K562 (cell line): Measurements from ENCODE around the gene HMCN1. TPM values are rescaled to one million over a fixed set of nuclear protein-coding genes. Genes with fewer than 3 reads are reported as not detected.

Experiments used
- ATAC-seq: fragments of 200-7000 bp; cut with Tn5 transposase; 3 replicates; pipeline ENCODE4 v1.9.1; 2020; ENCODE audit warnings: moderate library complexity
- BruUV-seq: library from RNA; stranded (reverse); fragments of 400-500 nt; replicated peaks from 2 replicates; lab custom pipeline; 2021; lab: Mats Ljungman, UMichigan
- CTCF ChIA-PET: fragments of 300-600 bp; formaldehyde crosslinking; extraction: SDS; loops from one replicate; lab custom pipeline; 2021; ENCODE audit warnings: low intra/inter-chr PET ratio; lab: Yijun Ruan, JAX
- POLR2A ChIA-PET: fragments of 300-600, 350-650 bp; sonication (Branson Sonifier 250); formaldehyde crosslinking; extraction: SDS; loops from one replicate; lab custom pipeline; 2021; ENCODE audit warnings: antibody characterized with exemption, inconsistent platforms; lab: Yijun Ruan, JAX
- DNase-seq, 4 experiments: peaks; one replicate each; pipeline versions ENCODE4 v3.0.0 to v3.0.0-alpha.2; 2011 to 2018; ENCODE audit warnings: low spot score in 3 of 4, mixed read lengths in 3 of 4; ENCODE audit errors: extremely low read depth in 1 of 4
- FAIRE-seq: peaks from 2 replicates; lab custom pipeline; 2011; peaks lifted over from hg19 to GRCh38; lab: Jason Lieb, UNC
- H2AFZ ChIP-seq: 2 replicates; pipeline ENCODE4 v1.6.0; 2011; ENCODE audit warnings: low read depth, low read length, control low read depth, inconsistent platforms
- H3K27ac ChIP-seq: fragments of 200-600 bp; 3 replicates; pipeline ENCODE4 v1.8.0; 2011; ENCODE audit warnings: low read depth, mild to moderate bottlenecking, control low read depth, inconsistent platforms, low read length, moderate library complexity, mixed read lengths; ENCODE audit errors: extremely low read depth
- H3K27me3 ChIP-seq, 2 experiments: fragments of 300-600 bp in 1 of 2; 2 replicates in 1 of 2; 3 replicates in 1 of 2; pipeline versions ENCODE4 v1.6.0 to v1.8.0; 2011; ENCODE audit warnings: inconsistent platforms in 2 of 2, low read length in 2 of 2, mild to moderate bottlenecking in 1 of 2, mixed read lengths in 1 of 2, moderate library complexity in 1 of 2; ENCODE audit not compliant: control insufficient read depth in 2 of 2, insufficient read depth in 2 of 2
- H3K36me3 ChIP-seq: fragments of 300-600 bp; 3 replicates; pipeline ENCODE4 v1.8.0; 2011; ENCODE audit warnings: mild to moderate bottlenecking, low read length, inconsistent platforms; ENCODE audit not compliant: control insufficient read depth, insufficient read depth
- H3K4me1 ChIP-seq, 2 experiments: fragments of 200-600 bp in 1 of 2; replicated peaks in 1 of 2; 2 replicates in 1 of 2; 3 replicates in 1 of 2; pipeline versions ENCODE4 v1.5.1 to v1.8.0; 2011; ENCODE audit warnings: inconsistent platforms in 2 of 2, low read length in 2 of 2, mild to moderate bottlenecking in 1 of 2, mixed read lengths in 1 of 2, moderate library complexity in 1 of 2; ENCODE audit not compliant: control insufficient read depth in 2 of 2, insufficient read depth in 2 of 2
- H3K4me2 ChIP-seq: 2 replicates; pipeline ENCODE4 v1.6.1; 2011; ENCODE audit warnings: low read length, control low read depth, inconsistent platforms, mixed read lengths; ENCODE audit not compliant: insufficient read depth
- H3K4me3 ChIP-seq: fragments of 200-600 bp; sonication (generic), shearing (Covaris generic); 2 replicates; pipeline ENCODE4 v1.5.1; 2016; ENCODE audit warnings: control low read depth, inconsistent platforms
- H3K79me2 ChIP-seq: fragments of 200-600 bp; 3 replicates; pipeline ENCODE4 v1.8.0; 2011; ENCODE audit warnings: low read length, inconsistent platforms; ENCODE audit not compliant: control insufficient read depth, insufficient read depth
- H3K9ac ChIP-seq, 2 experiments: 2 replicates each; pipeline versions ENCODE4 v1.6.0 to v1.6.1; 2011; ENCODE audit warnings: low read depth in 2 of 2, low read length in 2 of 2, control low read depth in 1 of 2, inconsistent platforms in 1 of 2, mild to moderate bottlenecking in 1 of 2, mixed read lengths in 1 of 2; ENCODE audit not compliant: insufficient read depth in 1 of 2
- H3K9me1 ChIP-seq: one replicate; pipeline ENCODE4 v1.6.0; 2011; ENCODE audit warnings: inconsistent platforms, mild to moderate bottlenecking, low read length, moderate library complexity; ENCODE audit not compliant: control insufficient read depth, insufficient read depth
- H3K9me3 ChIP-seq: replicated peaks from 2 replicates; pipeline ENCODE4 v1.5.1; 2011; ENCODE audit warnings: low read depth, low read length, inconsistent platforms; ENCODE audit not compliant: control insufficient read depth, insufficient read depth
- H4K20me1 ChIP-seq: replicated peaks from 2 replicates; pipeline ENCODE4 v1.6.1; 2011; ENCODE audit warnings: low read length, inconsistent platforms, mixed read lengths; ENCODE audit not compliant: control insufficient read depth, insufficient read depth
- CBX1 ChIP-seq: sonication (generic); IDR thresholded peaks from 2 replicates; pipeline ENCODE4 v1.6.1; 2016; ENCODE audit warnings: antibody characterized with exemption, low read depth, mild to moderate bottlenecking
- ERF ChIP-seq: fragments of 450-650 bp; formaldehyde crosslinking; IDR thresholded peaks from 2 replicates; pipeline ENCODE4 v1.4.0; 2020; ENCODE audit warnings: mild to moderate bottlenecking, mixed read lengths
- ETV1 ChIP-seq: fragments of 450-650 bp; conservative IDR thresholded peaks from 2 replicates; pipeline ENCODE4 v1.6.1; 2016; ENCODE audit warnings: missing genetic modification characterization, control low read depth, low read depth, missing compliant biosample characterization
- MCM7 ChIP-seq, 2 experiments: fragments of 450-650 bp; IDR thresholded peaks; 2 replicates each; pipeline ENCODE4 v1.6.1; 2016 to 2018
- PHF20 ChIP-seq: fragments of 450-650 bp; IDR thresholded peaks from 2 replicates; pipeline ENCODE4 v1.6.1; 2018; ENCODE audit not compliant: partially characterized antibody
- PRMT5 ChIP-seq: sonication (generic); formaldehyde crosslinking; IDR thresholded peaks from 2 replicates; pipeline ENCODE4 v1.5.0; 2020; ENCODE audit warnings: missing genetic modification reagents
- PYGO2 ChIP-seq: fragments of 450-650 bp; IDR thresholded peaks from 2 replicates; pipeline ENCODE4 v1.6.1; 2016; ENCODE audit warnings: mild to moderate bottlenecking, missing genetic modification characterization, moderate library complexity, missing compliant biosample characterization
- RBM39 ChIP-seq: fragments of 200-400 bp; formaldehyde crosslinking; optimal IDR thresholded peaks from 2 replicates; pipeline ENCODE3; 2018; ENCODE audit warnings: low read depth, low read length
- TGIF2 ChIP-seq: sonication (generic); formaldehyde crosslinking; IDR thresholded peaks from 2 replicates; pipeline ENCODE4 v1.8.1; 2022; ENCODE audit warnings: mild to moderate bottlenecking, missing genetic modification reagents, moderate library complexity
- ZNF75A ChIP-seq: fragments of 450-650 bp; formaldehyde crosslinking; IDR thresholded peaks from 2 replicates; pipeline ENCODE4 v1.4.0; 2020; ENCODE audit warnings: mild to moderate bottlenecking
- WGBS: fragments of 100-300 bp; shearing (Covaris generic); methylation state at CpG from one replicate; pipeline ENCODE4 v1.1.6; 2016; ENCODE audit warnings: low coverage, mixed read lengths; ENCODE audit not compliant: insufficient coverage; ENCODE audit errors: missing lambda C conversion rate; 5-methylcytosine and 5-hydroxymethylcytosine counted together
- in situ Hi-C: fragments of 300-500 bp; cut with MboI; formaldehyde crosslinking; loops from 4 replicates; pipeline ENCODE4 v1.15.0; 2018; ENCODE audit warnings: inconsistent platforms, mixed read lengths
- intact Hi-C: fragments of 100-400 bp; cut with micrococcal nuclease; formaldehyde crosslinking; loops from 2 replicates; pipeline ENCODE4 v1.14.2; 2022
- polyA plus RNA-seq, 8 experiments: library from polyadenylated mRNA; depleted of rRNA in 4 of 8; stranded (reverse) in 5 of 8; unstranded in 3 of 8; fragments of >200 nt; fragmentation: Nextera tagmentation in 2 of 8; fragmentation: Illumina TruSeq in 1 of 8; extraction: Ambion mirVana in 2 of 8; extraction: Trizol in 1 of 8; gene quantifications; 2 replicates each; pipeline versions ENCODE4 v1.2.1 to v1.2.3, GENCODE V29; 2011 to 2014; ENCODE audit warnings: inconsistent platforms in 1 of 8, missing spikeins in 1 of 8
- total RNA-seq, 7 experiments: library from RNA; depleted of rRNA in 6 of 7; stranded (reverse); fragments of >200 nt in 6 of 7; fragmentation: Illumina TruSeq in 2 of 7; extraction: Trizol in 2 of 7; gene quantifications; 2 replicates each; pipeline versions ENCODE4 v1.2.1 to v1.2.3, GENCODE V29; 2011 to 2021; ENCODE audit warnings: low replicate concordance in 1 of 7
- TF ChIP-seq, protein P1 (sequence below): sonication (generic); formaldehyde crosslinking; IDR thresholded peaks from 2 replicates; pipeline ENCODE4 v1.8.1; 2022; ENCODE audit warnings: missing genetic modification reagents
- TF ChIP-seq, protein P2 (sequence below), 2 experiments: fragments of 450-650 bp in 1 of 2; sonication (generic) in 1 of 2; formaldehyde crosslinking in 1 of 2; IDR thresholded peaks; 2 replicates each; pipeline versions ENCODE4 v1.7.1 to v1.9.0; 2016 to 2022; ENCODE audit warnings: inconsistent platforms in 1 of 2, mild to moderate bottlenecking in 1 of 2, missing genetic modification reagents in 1 of 2

The HMCN1 gene
- total and polyA plus RNA-seq, 9 of the 15 experiments (the other 6 are each of a cell fraction or from before 2014, with no cell fraction given): 0.07 to 0.36 (median 0.21) TPM

DNA sequence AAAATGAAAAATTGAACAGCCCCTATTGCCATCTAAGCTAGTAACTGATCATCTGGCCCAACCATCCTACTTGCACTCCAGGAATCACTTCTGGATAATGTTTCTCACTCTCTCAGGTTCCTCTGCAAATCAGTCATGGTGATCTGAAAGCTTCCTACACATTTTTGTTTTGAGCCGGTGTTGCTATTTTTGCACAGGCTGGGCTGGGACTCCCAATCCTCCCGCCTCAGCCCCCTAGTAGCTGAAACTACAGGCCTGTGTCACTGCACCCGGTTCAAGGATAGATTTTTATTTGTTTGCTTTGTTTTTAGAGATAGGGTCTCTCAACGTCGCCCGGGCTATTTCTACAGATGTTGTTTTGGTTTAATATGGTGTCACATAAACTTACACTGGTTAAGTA lies 40.5 kb upstream of the HMCN1 start (continued):
- TF ChIP-seq, protein P1, sequence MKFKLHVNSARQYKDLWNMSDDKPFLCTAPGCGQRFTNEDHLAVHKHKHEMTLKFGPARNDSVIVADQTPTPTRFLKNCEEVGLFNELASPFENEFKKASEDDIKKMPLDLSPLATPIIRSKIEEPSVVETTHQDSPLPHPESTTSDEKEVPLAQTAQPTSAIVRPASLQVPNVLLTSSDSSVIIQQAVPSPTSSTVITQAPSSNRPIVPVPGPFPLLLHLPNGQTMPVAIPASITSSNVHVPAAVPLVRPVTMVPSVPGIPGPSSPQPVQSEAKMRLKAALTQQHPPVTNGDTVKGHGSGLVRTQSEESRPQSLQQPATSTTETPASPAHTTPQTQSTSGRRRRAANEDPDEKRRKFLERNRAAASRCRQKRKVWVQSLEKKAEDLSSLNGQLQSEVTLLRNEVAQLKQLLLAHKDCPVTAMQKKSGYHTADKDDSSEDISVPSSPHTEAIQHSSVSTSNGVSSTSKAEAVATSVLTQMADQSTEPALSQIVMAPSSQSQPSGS: no peak
- TF ChIP-seq ZNF75A (CRISPR knock-in tag): no peak
- TF ChIP-seq ETV1 (tag): no peak

DNA sequence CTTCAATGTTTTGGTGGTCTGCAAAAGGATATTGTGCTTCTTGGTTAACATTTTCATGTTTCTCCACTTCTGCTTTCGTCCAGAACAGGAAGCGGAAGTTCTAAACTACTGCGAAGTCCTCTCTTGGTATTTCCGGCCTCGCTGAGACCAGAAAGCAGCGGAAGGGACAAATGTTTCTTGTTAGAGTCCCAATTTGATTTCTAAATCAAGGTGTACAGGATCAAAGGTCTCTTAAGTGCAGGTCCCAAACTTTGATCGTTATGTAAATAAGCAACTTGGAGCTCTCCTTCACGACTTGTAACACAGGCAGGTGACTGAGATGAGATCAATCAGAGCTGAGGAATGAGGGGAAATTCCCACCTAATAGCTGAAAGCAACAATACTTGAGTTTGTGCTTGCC lies 40.1 kb upstream of the HMCN1 start:
- Histone ChIP-seq H2AFZ (peak overlapping the region; percentile 79), H3K27me3 (no peaks in the 10 kb centered on the region), H3K4me2 (peak overlapping the region; percentile 37; the same call in 1 of the 2 replicates), H3K4me1 (no peaks in the 10 kb centered on the region), H3K27ac (no peak overlapping the region), H3K4me3 (no peak overlapping the region; the same call in 1 of the 2 replicates), H3K9me1 (no peaks in the 10 kb centered on the region), H3K36me3 (no peaks in the 10 kb centered on the region), H3K79me2 (no peaks in the 10 kb centered on the region), H3K9ac (no peak overlapping the region), H3K9me3 (no peaks in the 10 kb centered on the region), H4K20me1 (no peaks in the 10 kb centered on the region)
- CTCF ChIA-PET: no interaction called here
- WGBS: 16% methylated on average over 8 of the region's 8 CpGs
- FAIRE-seq: no peak
- in situ Hi-C loops: loop anchor here (10.0 kb wide), 1 partner anchor 889 kb away; no protein-coding TSS in a partner anchor
- no peak for DNase-seq
- no TSS peak for BruUV-seq
- intact Hi-C loops: no loop called here
- peak; percentile 37; the same call in 1 of the 3 replicates for ATAC-seq
- POLR2A ChIA-PET: no interaction called here
- TF ChIP-seq MCM7 (IDR thresholded peaks at IDR 0.05) (no peak), ERF (no peak), TGIF2 (CRISPR knock-in tag) (no peak), PYGO2 (tag) (no peak), PHF20 (no peak), PRMT5 (no peak), CBX1 (no peak), RBM39 (no peak)
- TF ChIP-seq, protein P2, sequence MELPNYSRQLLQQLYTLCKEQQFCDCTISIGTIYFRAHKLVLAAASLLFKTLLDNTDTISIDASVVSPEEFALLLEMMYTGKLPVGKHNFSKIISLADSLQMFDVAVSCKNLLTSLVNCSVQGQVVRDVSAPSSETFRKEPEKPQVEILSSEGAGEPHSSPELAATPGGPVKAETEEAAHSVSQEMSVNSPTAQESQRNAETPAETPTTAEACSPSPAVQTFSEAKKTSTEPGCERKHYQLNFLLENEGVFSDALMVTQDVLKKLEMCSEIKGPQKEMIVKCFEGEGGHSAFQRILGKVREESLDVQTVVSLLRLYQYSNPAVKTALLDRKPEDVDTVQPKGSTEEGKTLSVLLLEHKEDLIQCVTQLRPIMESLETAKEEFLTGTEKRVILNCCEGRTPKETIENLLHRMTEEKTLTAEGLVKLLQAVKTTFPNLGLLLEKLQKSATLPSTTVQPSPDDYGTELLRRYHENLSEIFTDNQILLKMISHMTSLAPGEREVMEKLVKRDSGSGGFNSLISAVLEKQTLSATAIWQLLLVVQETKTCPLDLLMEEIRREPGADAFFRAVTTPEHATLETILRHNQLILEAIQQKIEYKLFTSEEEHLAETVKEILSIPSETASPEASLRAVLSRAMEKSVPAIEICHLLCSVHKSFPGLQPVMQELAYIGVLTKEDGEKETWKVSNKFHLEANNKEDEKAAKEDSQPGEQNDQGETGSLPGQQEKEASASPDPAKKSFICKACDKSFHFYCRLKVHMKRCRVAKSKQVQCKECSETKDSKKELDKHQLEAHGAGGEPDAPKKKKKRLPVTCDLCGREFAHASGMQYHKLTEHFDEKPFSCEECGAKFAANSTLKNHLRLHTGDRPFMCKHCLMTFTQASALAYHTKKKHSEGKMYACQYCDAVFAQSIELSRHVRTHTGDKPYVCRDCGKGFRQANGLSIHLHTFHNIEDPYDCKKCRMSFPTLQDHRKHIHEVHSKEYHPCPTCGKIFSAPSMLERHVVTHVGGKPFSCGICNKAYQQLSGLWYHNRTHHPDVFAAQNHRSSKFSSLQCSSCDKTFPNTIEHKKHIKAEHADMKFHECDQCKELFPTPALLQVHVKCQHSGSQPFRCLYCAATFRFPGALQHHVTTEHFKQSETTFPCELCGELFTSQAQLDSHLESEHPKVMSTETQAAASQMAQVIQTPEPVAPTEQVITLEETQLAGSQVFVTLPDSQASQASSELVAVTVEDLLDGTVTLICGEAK (IDR thresholded peaks at IDR 0.05): peak; percentile 85
- TF ChIP-seq, protein P2 (CRISPR knock-in tag; IDR thresholded peaks at IDR 0.05): no peak
